ENCODE results near the gene TREH. TPM values are rescaled to one million over a fixed set of nuclear protein-coding genes. Genes with fewer than 3 reads are reported as not detected.

The TREH gene
- polyA plus RNA-seq, 3 donors = not detected

DNA sequence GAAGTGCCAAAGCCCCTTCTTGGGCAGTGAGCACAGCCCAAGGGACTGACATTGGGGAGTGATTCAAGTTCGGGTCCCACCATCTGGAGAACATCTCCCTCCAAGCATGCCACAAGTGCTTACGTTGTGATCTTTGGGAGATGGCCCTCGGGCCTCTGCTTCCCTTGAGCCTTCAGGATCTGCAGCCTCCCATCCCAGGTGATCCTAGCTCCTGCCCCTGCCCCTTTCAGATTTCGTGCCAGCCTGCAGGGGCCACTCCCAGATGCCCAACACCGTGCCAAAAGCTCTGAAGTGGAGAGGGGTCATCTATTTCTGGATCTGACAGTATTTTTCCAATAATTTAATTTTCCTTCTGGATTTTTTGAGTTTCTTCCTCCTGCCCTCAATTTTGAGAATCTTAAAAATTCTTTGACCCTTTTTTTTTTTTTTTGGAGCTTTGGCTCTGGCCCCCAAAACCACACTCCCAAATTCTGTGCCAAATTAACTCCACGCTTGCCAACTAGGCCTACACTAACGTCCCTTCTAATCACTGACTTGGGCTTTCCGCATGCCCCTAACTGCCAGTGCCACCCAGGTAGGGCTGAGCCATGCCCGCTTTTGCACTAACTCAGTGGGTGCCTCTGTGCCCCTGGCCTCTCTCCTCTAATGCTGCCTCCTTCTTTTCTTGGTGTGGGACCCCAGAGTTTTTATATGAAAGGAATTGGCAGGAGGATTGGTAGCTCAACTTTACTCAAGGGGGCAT is 46.7 kb downstream of the TREH start:
- Histone ChIP-seq H3K4me2 (replicated peaks; ENCODE audit: extremely low read depth, low read length, poor library complexity, severe bottlenecking) (no peak overlapping the region), H3K27ac (ENCODE audit: low read depth in 1 of 2, low read length in 2 of 2) (no peak overlapping the region), H3K9me3 (replicated peaks in 1 of 2; ENCODE audit: control insufficient read depth in 1 of 2, insufficient read depth in 1 of 2, low read length in 2 of 2) (no peaks in the 10 kb centered on the region), H3K27me3 (ENCODE audit: control insufficient read depth in 2 of 2, insufficient read depth in 2 of 2, low read length in 2 of 2) (peaks cover 0 to 16% of the 10 kb centered on the region in 2 donors), H2AFZ (ENCODE audit: insufficient read depth, low read depth, low read length, poor library complexity, severe bottlenecking) (no peak overlapping the region), H3K36me3 (replicated peaks in 1 of 2; ENCODE audit: control insufficient read depth in 1 of 2, insufficient read depth in 2 of 2, low read length in 2 of 2) (no peaks in the 10 kb centered on the region), H3K4me1 (ENCODE audit: control insufficient read depth in 1 of 2, insufficient read depth in 2 of 2, low read length in 2 of 2) (peaks cover 4 to 8% of the 10 kb centered on the region in 2 donors), H3K9ac (ENCODE audit: insufficient read depth, low read length, poor library complexity, severe bottlenecking) (no peak overlapping the region), H3K79me2 (ENCODE audit: insufficient read depth, low read length) (no peaks in the 10 kb centered on the region), H4K20me1 (ENCODE audit: insufficient read depth, low read length) (no peaks in the 10 kb centered on the region), H3K4me3 (replicated peaks in 1 of 3; ENCODE audit: low read depth in 2 of 3, low read length in 3 of 3) (no peak overlapping the region)
- Mint-ChIP-seq H3K9me3 (peaks cover 0 to 2% (median 0%) of the 10 kb centered on the region in 7 donors), H3K27ac (peak overlapping the region in 1 of 7 donors; percentile 59), H3K4me1 (no peaks in the 10 kb centered on the region), H3K4me3 (no peak overlapping the region), H3K36me3 (no peaks in the 10 kb centered on the region), H3K27me3 (ENCODE audit: low read depth in 3 of 3) (peaks cover 11 to 19% (median 14%) of the 10 kb centered on the region in 3 donors)
- TF ChIP-seq, protein P1, sequence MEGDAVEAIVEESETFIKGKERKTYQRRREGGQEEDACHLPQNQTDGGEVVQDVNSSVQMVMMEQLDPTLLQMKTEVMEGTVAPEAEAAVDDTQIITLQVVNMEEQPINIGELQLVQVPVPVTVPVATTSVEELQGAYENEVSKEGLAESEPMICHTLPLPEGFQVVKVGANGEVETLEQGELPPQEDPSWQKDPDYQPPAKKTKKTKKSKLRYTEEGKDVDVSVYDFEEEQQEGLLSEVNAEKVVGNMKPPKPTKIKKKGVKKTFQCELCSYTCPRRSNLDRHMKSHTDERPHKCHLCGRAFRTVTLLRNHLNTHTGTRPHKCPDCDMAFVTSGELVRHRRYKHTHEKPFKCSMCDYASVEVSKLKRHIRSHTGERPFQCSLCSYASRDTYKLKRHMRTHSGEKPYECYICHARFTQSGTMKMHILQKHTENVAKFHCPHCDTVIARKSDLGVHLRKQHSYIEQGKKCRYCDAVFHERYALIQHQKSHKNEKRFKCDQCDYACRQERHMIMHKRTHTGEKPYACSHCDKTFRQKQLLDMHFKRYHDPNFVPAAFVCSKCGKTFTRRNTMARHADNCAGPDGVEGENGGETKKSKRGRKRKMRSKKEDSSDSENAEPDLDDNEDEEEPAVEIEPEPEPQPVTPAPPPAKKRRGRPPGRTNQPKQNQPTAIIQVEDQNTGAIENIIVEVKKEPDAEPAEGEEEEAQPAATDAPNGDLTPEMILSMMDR (IDR thresholded peaks at IDR 0.05) = no peak
- WGBS (ENCODE audit: insufficient coverage) = 80% methylated on average over 3 of the region's 9 CpGs
- intact Hi-C loops (cut with micrococcal nuclease) = no loop called here
- DNase-seq = no peak

DNA sequence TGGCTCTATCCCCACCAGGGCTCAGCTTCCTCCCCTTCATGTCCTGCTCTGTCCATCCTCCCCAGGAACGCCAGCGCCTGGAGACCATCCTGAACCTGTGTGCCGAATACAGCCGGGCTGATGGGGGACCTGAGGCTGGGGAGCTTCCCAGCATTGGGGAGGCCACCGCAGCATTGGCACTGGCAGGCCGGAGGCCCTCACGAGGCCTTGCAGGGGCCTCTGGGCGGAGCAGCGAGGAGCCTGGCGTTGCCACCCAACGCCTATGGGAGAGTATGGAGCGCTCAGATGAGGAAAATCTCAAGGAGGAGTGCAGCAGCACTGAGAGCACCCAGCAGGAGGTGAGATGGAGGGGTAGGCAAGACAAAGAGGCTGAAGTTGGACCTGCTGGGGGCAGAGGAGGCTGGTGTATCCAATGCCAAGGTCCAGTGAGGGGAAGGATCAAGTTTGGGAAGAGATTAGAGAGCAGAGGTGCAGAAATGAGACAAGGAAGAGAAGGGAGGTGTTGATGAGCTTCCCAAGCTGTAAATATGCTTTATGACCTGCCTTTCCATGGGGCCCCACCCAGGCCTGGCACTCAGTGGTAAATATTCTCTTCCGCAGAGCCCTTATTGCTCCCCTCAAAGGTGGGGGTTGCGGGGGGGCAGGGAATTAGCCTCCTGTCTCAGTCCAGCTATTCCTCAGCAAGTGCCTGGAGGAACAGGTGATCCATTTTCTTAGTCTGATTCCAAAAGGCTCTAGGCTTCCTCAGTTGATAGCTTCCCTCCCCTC is 48.1 kb downstream of the TREH start:
- TF ChIP-seq, protein P1 (IDR thresholded peaks at IDR 0.05) = no peak
- Histone ChIP-seq H3K27me3 (ENCODE audit: control insufficient read depth in 2 of 2, insufficient read depth in 2 of 2, low read length in 2 of 2) (peaks cover 0 to 16% of the 10 kb centered on the region in 2 donors), H4K20me1 (ENCODE audit: insufficient read depth, low read length) (no peaks in the 10 kb centered on the region), H3K79me2 (ENCODE audit: insufficient read depth, low read length) (no peaks in the 10 kb centered on the region), H2AFZ (ENCODE audit: insufficient read depth, low read depth, low read length, poor library complexity, severe bottlenecking) (no peak overlapping the region), H3K9ac (ENCODE audit: insufficient read depth, low read length, poor library complexity, severe bottlenecking) (no peak overlapping the region), H3K4me2 (replicated peaks; ENCODE audit: extremely low read depth, low read length, poor library complexity, severe bottlenecking) (no peak overlapping the region), H3K9me3 (replicated peaks in 1 of 2; ENCODE audit: control insufficient read depth in 1 of 2, insufficient read depth in 1 of 2, low read length in 2 of 2) (no peaks in the 10 kb centered on the region), H3K4me1 (ENCODE audit: control insufficient read depth in 1 of 2, insufficient read depth in 2 of 2, low read length in 2 of 2) (peaks cover 4 to 8% of the 10 kb centered on the region in 2 donors), H3K27ac (ENCODE audit: low read depth in 1 of 2, low read length in 2 of 2) (no peak overlapping the region), H3K36me3 (replicated peaks in 1 of 2; ENCODE audit: control insufficient read depth in 1 of 2, insufficient read depth in 2 of 2, low read length in 2 of 2) (no peaks in the 10 kb centered on the region), H3K4me3 (replicated peaks in 1 of 3; ENCODE audit: low read depth in 2 of 3, low read length in 3 of 3) (no peak overlapping the region)
- H3K36me3 Mint-ChIP-seq = no peaks in the 10 kb centered on the region
- H3K9me3 Mint-ChIP-seq = peaks cover 0 to 2% (median 0%) of the 10 kb centered on the region in 7 donors
- intact Hi-C loops (cut with micrococcal nuclease) = no loop called here
- WGBS (ENCODE audit: insufficient coverage) = 96% methylated on average over 12 of the region's 14 CpGs
- H3K27ac Mint-ChIP-seq = no peak overlapping the region
- no peaks in the 10 kb centered on the region for H3K4me1 Mint-ChIP-seq
- no peak for DNase-seq
- H3K27me3 Mint-ChIP-seq (ENCODE audit: low read depth in 3 of 3) = peaks cover 11 to 18% (median 14%) of the 10 kb centered on the region in 3 donors
- no peak overlapping the region for H3K4me3 Mint-ChIP-seq

Measured in CD14-positive monocyte (primary cell).